ENCODE measurements around the gene SIRT7. TPM values are rescaled to one million over a fixed set of nuclear protein-coding genes. Genes with fewer than 3 reads are reported as not detected.
A peak's percentile ranks its signal among the peaks of the same experiment; 100 is the strongest.

The SIRT7 gene
- total RNA-seq, 1 donor from 2014 or later = 32.8 TPM

DNA sequence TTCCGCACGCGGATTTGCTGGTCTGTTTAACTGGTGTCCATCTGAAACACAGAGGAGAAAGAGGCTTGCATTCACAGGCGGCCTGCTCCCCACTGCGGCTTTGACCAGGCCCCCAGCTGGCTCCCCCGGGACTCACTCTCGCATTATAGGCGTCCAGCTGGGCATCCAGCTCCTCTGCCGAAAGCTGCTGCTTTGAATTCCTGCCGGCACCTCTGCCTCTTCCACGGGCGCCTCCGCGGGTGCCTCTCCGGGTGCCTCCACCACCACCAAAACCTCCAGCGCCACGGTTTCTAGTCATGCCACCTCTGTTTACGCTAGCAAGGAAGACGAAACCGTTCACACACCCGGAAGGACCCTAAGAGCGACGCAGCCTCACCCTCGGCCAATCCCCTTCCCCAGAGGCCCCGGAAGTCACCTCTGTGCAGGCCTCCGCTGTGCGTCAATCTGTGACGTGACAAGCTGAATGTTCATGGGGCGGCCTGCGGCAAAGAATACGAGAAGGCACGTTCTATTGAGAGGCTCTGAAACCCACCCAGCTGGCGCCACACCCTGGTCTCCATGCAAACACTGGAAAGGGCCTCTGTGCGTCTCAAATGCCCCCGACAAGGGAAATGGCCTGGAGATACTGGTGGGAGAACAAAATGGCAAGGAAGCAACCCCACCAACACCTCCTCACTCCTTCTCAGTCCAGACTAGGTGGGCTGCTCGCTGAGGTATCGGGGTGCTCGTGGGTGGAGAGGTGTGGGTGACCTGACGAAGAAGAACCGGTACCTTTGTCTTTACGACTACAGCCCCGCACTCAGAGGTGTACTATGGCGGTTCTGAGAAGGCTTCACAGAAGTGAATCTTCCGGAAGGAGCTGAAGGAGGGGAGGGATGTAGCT is 29.6 kb downstream of the SIRT7 start:
- no peaks in the 10 kb centered on the region for H3K9me3 ChIP-seq
- H3K36me3 ChIP-seq = peaks cover 69% of the 10 kb centered on the region
- H3K4me1 ChIP-seq = peaks cover 27% of the 10 kb centered on the region
- H3K27me3 ChIP-seq (ENCODE audit: low read depth) = no peaks in the 10 kb centered on the region
- H3K27ac ChIP-seq = no peak overlapping the region
- H3K4me3 ChIP-seq = no peak overlapping the region
- DNase-seq (no peak), ATAC-seq (no peak)
- intact Hi-C loops (cut with DNase I) = no loop called here
- TF ChIP-seq CTCF (IDR thresholded peaks at IDR 0.05) = no peak

DNA sequence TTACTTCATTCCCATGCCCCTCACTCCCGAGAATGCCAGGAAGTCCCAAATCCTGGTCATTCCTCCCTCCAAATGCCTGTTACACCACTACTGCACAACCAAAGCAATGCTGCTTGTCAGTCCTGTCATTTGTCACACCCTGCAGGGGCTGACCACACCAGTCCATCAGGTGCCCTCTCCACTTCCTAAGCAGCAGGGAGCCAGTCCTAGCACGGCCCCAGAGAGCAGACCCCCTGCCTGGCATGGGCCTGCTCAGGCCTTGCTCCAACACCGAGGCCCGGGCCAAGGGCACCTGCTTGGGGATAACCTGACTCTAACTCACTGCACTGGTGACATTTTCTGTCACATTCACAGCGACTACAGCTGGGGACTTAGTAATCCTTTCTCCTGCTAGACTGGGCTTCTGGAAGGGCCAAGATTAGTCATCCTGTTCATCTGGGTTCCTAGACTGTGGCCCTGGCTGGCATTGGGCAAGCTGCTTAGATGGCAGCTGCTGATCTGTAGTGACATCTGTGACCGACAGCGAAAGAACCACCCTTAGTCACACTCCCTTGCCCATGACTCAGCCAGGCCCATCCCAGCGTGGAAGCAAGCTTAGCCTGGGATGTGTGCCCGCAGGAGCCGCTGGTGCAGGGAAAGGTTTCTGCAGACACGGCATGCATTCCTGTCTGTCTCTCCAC is 32.0 kb downstream of the SIRT7 start:
- Histone ChIP-seq H3K36me3 (peaks cover 85% of the 10 kb centered on the region), H3K4me3 (no peak overlapping the region), H3K27me3 (ENCODE audit: low read depth) (no peaks in the 10 kb centered on the region), H3K4me1 (peaks cover 17% of the 10 kb centered on the region), H3K9me3 (no peaks in the 10 kb centered on the region), H3K27ac (no peak overlapping the region)
- intact Hi-C loops (cut with DNase I) = no loop called here
- DNase-seq (no peak), ATAC-seq (no peak)
- TF ChIP-seq CTCF (IDR thresholded peaks at IDR 0.05) = no peak

DNA sequence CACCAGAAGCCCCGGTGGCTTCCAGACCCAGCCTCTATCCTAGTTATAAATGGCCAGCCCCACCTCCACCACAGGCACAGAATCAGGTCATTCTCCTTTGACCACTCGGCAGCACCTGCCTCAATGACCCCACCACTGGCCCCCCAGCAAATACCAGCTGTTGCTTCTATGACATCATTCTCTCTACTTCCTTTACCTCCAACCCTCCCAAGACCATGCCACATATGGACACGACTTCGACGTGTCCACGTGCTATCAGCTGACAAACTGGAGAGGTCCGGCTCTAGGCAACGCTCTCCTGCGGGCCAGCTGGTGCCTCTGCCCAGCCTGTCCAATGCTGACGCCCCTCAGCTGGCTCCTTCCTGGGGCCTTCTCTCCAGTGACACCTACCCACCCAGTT is 32.5 kb downstream of the SIRT7 start:
- TF ChIP-seq CTCF (IDR thresholded peaks at IDR 0.05) = no peak
- H3K4me3 ChIP-seq = no peak overlapping the region
- H3K27me3 ChIP-seq (ENCODE audit: low read depth) = no peaks in the 10 kb centered on the region
- H3K9me3 ChIP-seq = no peaks in the 10 kb centered on the region
- intact Hi-C loops (cut with DNase I) = no loop called here
- H3K27ac ChIP-seq = no peak overlapping the region
- ATAC-seq = no peak
- peaks cover 13% of the 10 kb centered on the region for H3K4me1 ChIP-seq
- DNase-seq = no peak
- H3K36me3 ChIP-seq = peaks cover 87% of the 10 kb centered on the region

- Histone ChIP-seq H3K9me3 (no peaks in the 10 kb centered on the region), H3K36me3 (peaks cover 86% of the 10 kb centered on the region), H3K4me3 (no peak overlapping the region), H3K4me1 (peaks cover 8% of the 10 kb centered on the region), H3K27ac (no peak overlapping the region), H3K27me3 (ENCODE audit: low read depth) (no peaks in the 10 kb centered on the region)
- ATAC-seq = no peak
- no peak for DNase-seq
- intact Hi-C loops (cut with DNase I) = no loop called here
- no peak for TF ChIP-seq CTCF (IDR thresholded peaks at IDR 0.05)
Observed at GRCh38 chr17:81884968-81885367, 33.0 kb downstream of the SIRT7 start.

DNA sequence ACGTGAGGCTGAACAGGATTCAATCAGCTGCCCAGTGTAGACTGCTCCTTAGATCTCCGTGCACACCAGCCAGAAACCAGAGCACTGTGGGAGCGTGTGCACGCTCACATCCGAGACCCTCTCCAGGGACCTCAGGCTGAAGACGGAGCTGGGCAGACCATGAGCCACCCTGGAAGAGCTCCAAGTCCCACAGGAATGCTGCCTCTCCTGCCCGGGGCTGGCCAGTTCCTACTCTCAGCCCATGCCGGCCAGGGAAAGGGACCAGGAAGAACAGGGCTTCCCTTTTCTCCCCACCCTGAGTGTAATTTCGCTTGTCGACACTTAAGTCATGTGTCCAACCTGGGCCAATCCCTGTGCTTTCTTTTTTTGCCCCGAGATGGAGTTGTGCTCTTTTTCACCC is 33.5 kb downstream of the SIRT7 start:
- Histone ChIP-seq H3K4me1 (peaks cover 4% of the 10 kb centered on the region), H3K27me3 (ENCODE audit: low read depth) (no peaks in the 10 kb centered on the region), H3K9me3 (no peaks in the 10 kb centered on the region), H3K4me3 (no peak overlapping the region), H3K27ac (no peak overlapping the region), H3K36me3 (peaks cover 86% of the 10 kb centered on the region)
- peak in 1 of 2 donors; percentile 15 for ATAC-seq
- no peak for TF ChIP-seq CTCF (IDR thresholded peaks at IDR 0.05)
- intact Hi-C loops (cut with DNase I) = no loop called here
- no peak for DNase-seq
